ENCODE measurements around the gene MOCS3. TPM values are rescaled to one million over a fixed set of nuclear protein-coding genes. Genes with fewer than 3 reads are reported as not detected.

MOCS3 gene
- total and polyA plus RNA-seq, 2 donors (not counting 1 experiment from before 2014, with no cell fraction given), result 0.91 to 7.6 TPM

- WGBS (ENCODE audit: insufficient coverage), result 81% methylated on average over 2 of the region's 3 CpGs
- DNase-seq, result no peak
- ChIA-PET POLR2A (no interaction called here), CTCF (no interaction called here)
- Mint-ChIP-seq H3K9me3 (ENCODE audit: insufficient read depth) (no peaks in the 10 kb centered on the region), H3K27ac (no peak overlapping the region), H3K4me3 (no peak overlapping the region), H3K4me1 (peaks cover 15% of the 10 kb centered on the region), H3K27me3 (peaks cover 12% of the 10 kb centered on the region)
- no peak overlapping the region for H2AFZ ChIP-seq (ENCODE audit: insufficient read depth, low read depth, low read length, poor library complexity, severe bottlenecking)
- H4K20me1 ChIP-seq (ENCODE audit: control insufficient read depth, insufficient read depth, low read length, poor library complexity, severe bottlenecking), result peaks cover 19% of the 10 kb centered on the region
- no peak for ATAC-seq (ENCODE audit: low read depth)
- no peak overlapping the region for H3K4me3 ChIP-seq (ENCODE audit: control extremely low read depth in 1 of 5, extremely low read depth in 1 of 5, insufficient read depth in 1 of 5, low read depth in 2 of 5, low read length in 4 of 5)
- peaks cover 0 to 3% of the 10 kb centered on the region in 2 experiments for H3K36me3 ChIP-seq (replicated peaks in 1 of 2; ENCODE audit: control extremely low read depth in 1 of 2, control insufficient read depth in 1 of 2, extremely low read depth in 1 of 2, insufficient read depth in 2 of 2, low read length in 1 of 2)
- peaks cover 15 to 21% of the 10 kb centered on the region in 2 donors for H3K4me1 ChIP-seq (ENCODE audit: control insufficient read depth in 2 of 2, insufficient read depth in 2 of 2, low read length in 2 of 2)
- H3K79me2 ChIP-seq (ENCODE audit: control insufficient read depth, insufficient read depth, low read length), result peaks cover 8% of the 10 kb centered on the region
- peaks cover 0 to 4% (median 0%) of the 10 kb centered on the region in 4 experiments for H3K27me3 ChIP-seq (replicated peaks in 1 of 4; ENCODE audit: control extremely low read depth in 1 of 4, control insufficient read depth in 3 of 4, insufficient read depth in 4 of 4, low read length in 3 of 4)
- H3K9me3 ChIP-seq (ENCODE audit: control extremely low read depth in 1 of 3, control insufficient read depth in 2 of 3, insufficient read depth in 1 of 3, low read length in 2 of 3), result peaks cover 0 to 2% (median 0%) of the 10 kb centered on the region in 3 donors
- TF ChIP-seq CTCF (IDR thresholded peaks at IDR 0.05), result no peak
- no peak for TF ChIP-seq EZH2 (IDR thresholded peaks at IDR 0.05; ENCODE audit: borderline replicate concordance, insufficient read depth, low read depth, low read length, poor library complexity, severe bottlenecking)
- no peak overlapping the region for H3K4me2 ChIP-seq (replicated peaks; ENCODE audit: low read depth, low read length, poor library complexity, severe bottlenecking)
- no peak overlapping the region for H3K9ac ChIP-seq (ENCODE audit: low read length)
- intact Hi-C loops (cut with micrococcal nuclease), result no loop called here
- no peak overlapping the region for H3K27ac ChIP-seq (ENCODE audit: low read length in 2 of 2)
Observed at GRCh38 chr20:51012357-51012756, 53.7 kb downstream of the MOCS3 start.

Other genes with a start within 250 kb of the MOCS3 start
- gene PARD6B, start 227.2 kb upstream of the MOCS3 start, total RNA-seq, result 6.0 and 10.1 TPM in 2 replicates
- 0.84 and 0.91 TPM in 2 replicates for gene PARD6B, start 227.2 kb upstream of the MOCS3 start, polyA plus RNA-seq
- 88.2 and 91.0 TPM in 2 replicates for gene BCAS4, start 163.8 kb upstream of the MOCS3 start, total RNA-seq
- 38.3 and 44.8 TPM in 2 replicates for gene BCAS4, start 163.8 kb upstream of the MOCS3 start, polyA plus RNA-seq
- gene ADNP, start 27.4 kb upstream of the MOCS3 start, total RNA-seq, result 92.7 and 94.8 TPM in 2 replicates
- gene ADNP, start 27.4 kb upstream of the MOCS3 start, polyA plus RNA-seq, result 20.4 and 21.8 TPM in 2 replicates
- 35.2 and 37.5 TPM in 2 replicates for gene DPM1, start 286 bp upstream of the MOCS3 start, total RNA-seq
- 13.4 and 48.0 TPM in 2 replicates for gene DPM1, start 286 bp upstream of the MOCS3 start, polyA plus RNA-seq
- gene KCNG1, start 64.3 kb downstream of the MOCS3 start, total RNA-seq, result 16.9 and 20.3 TPM in 2 replicates
- 56.1 and 57.7 TPM in 2 replicates for gene KCNG1, start 64.3 kb downstream of the MOCS3 start, polyA plus RNA-seq

Data from B cell (primary cell).